ENCODE results near the gene RNU1-2.
A peak's percentile ranks its signal among the peaks of the same experiment; 100 is the strongest.
"Not testable (repeated sequence)": the region's sequence is repeated elsewhere in the genome, so short reads cannot be mapped to it uniquely, and the experiment has no call there.

The RNU1-2 gene

GRCh38 chr1:16895598-16896315 lies at the start of gene RNU1-2:
RNU1-2 (plus strand) TSS chr1:16895980.
- peak; percentile 100 for DNase-seq

GRCh38 chr1:16856201-16856600 lies 39.6 kb upstream of the RNU1-2 start:
- not testable (repeated sequence) for DNase-seq

GRCh38 chr1:16859167-16860041 lies 36.4 kb upstream of the RNU1-2 start:
- not testable (repeated sequence) for DNase-seq

- not testable (repeated sequence) for DNase-seq
Measured at GRCh38 chr1:16860048-16860447, 35.7 kb upstream of the RNU1-2 start.

GRCh38 chr1:16861832-16862245 lies 33.9 kb upstream of the RNU1-2 start:
- DNase-seq, result not testable (repeated sequence)

- not testable (repeated sequence) for DNase-seq
Measured at GRCh38 chr1:16862415-16862814, 33.4 kb upstream of the RNU1-2 start.

- DNase-seq, result not testable (repeated sequence)
Measured at GRCh38 chr1:16863024-16863423, 32.8 kb upstream of the RNU1-2 start.

- DNase-seq, result not testable (repeated sequence)
Measured at GRCh38 chr1:16866926-16867707, 28.7 kb upstream of the RNU1-2 start.

- not testable (repeated sequence) for DNase-seq
Measured at GRCh38 chr1:16868787-16869186, 27.0 kb upstream of the RNU1-2 start.

GRCh38 chr1:16869996-16870395 lies 25.8 kb upstream of the RNU1-2 start:
- not testable (repeated sequence) for DNase-seq

GRCh38 chr1:16871171-16871570 lies 24.6 kb upstream of the RNU1-2 start:
- DNase-seq, result not testable (repeated sequence)

- not testable (repeated sequence) for DNase-seq
Measured at GRCh38 chr1:16872152-16873075, 23.4 kb upstream of the RNU1-2 start.

GRCh38 chr1:16873076-16873879 lies 22.5 kb upstream of the RNU1-2 start:
- DNase-seq, result not testable (repeated sequence)

GRCh38 chr1:16874968-16875765 lies 20.6 kb upstream of the RNU1-2 start:
- DNase-seq, result not testable (repeated sequence)

- not testable (repeated sequence) for DNase-seq
Measured at GRCh38 chr1:16881742-16882141, 14.0 kb upstream of the RNU1-2 start.

GRCh38 chr1:16882986-16883385 lies 12.8 kb upstream of the RNU1-2 start:
- no peak for DNase-seq

GRCh38 chr1:16884487-16884886 lies 11.3 kb upstream of the RNU1-2 start:
- DNase-seq, result not testable (repeated sequence)

- DNase-seq, result no peak
Measured at GRCh38 chr1:16886860-16887605, 8.7 kb upstream of the RNU1-2 start.

Measured in DMS79 treated with DMSO at 0.1 percent for 48 hours (cell line).